Gastroesophageal sphincter (tissue), 4 donors: ENCODE results near the gene GALNT9. TPM values are rescaled to one million over a fixed set of nuclear protein-coding genes. Genes with fewer than 3 reads are reported as not detected.

Experiments
- ATAC-seq: fragments of 150-250 bp; one replicate; pipeline ENCODE4 v1.9.1; 2016; ENCODE audit warnings: mild to moderate bottlenecking, moderate library complexity
- H3K27ac ChIP-seq, 4 donors: fragments of 200-600 bp; sonication (generic) in 3 of 4; 1 replicate in 3 of 4; 2 replicates in 1 of 4; pipeline ENCODE4 v1.5.1; 2016 to 2019
- H3K27me3 ChIP-seq: fragments of 200-600 bp; sonication (generic); one replicate; pipeline ENCODE4 v1.5.1; 2019
- H3K36me3 ChIP-seq, 2 donors: fragments of 200-600 bp; sonication (generic); one replicate each; pipeline ENCODE4 v1.5.1; 2019; ENCODE audit warnings: control low read depth in 1 of 2
- H3K4me1 ChIP-seq, 3 donors: fragments of 200-600 bp; sonication (generic); 1 replicate in 2 of 3; 2 replicates in 1 of 3; pipeline ENCODE4 v1.5.1; 2016 to 2019; ENCODE audit warnings: control low read depth in 2 of 3
- H3K4me3 ChIP-seq, 2 donors: fragments of 200-600 bp; sonication (generic); one replicate each; pipeline ENCODE4 v1.5.1; 2019; ENCODE audit warnings: mild to moderate bottlenecking in 1 of 2, moderate library complexity in 1 of 2
- H3K9me3 ChIP-seq, 3 donors: fragments of 200-600 bp; sonication (generic); one replicate each; pipeline ENCODE4 v1.5.1; 2017 to 2019; ENCODE audit warnings: control low read depth in 2 of 3
- EP300 ChIP-seq: sonication (generic); formaldehyde crosslinking; IDR thresholded peaks from one replicate; pipeline ENCODE4 v1.6.1; 2017; ENCODE audit warnings: antibody characterized with exemption, mild to moderate bottlenecking
- POLR2A ChIP-seq, 2 donors: fragments of 450-650 bp; IDR thresholded peaks; one replicate each; pipeline ENCODE4 v1.6.1; 2017; ENCODE audit warnings: antibody characterized with exemption in 2 of 2, mild to moderate bottlenecking in 2 of 2, moderate library complexity in 1 of 2
- POLR2AphosphoS5 ChIP-seq: sonication (generic); formaldehyde crosslinking; IDR thresholded peaks from one replicate; pipeline ENCODE4 v1.6.1; 2017; ENCODE audit warnings: antibody characterized with exemption
- WGBS, 2 donors: methylation state at CpG; one replicate each; pipeline ENCODE4 v1.1.5; 2018; ENCODE audit warnings: low coverage in 1 of 2; 5-methylcytosine and 5-hydroxymethylcytosine counted together
- total RNA-seq, 4 donors: library from RNA; depleted of rRNA; stranded (reverse); fragments of >200 nt; gene quantifications; one replicate each; pipeline ENCODE4 v1.1.0, GENCODE V29; 2016
- TF ChIP-seq, protein P1 (sequence below), 4 experiments: fragments of 200-600 bp in 2 of 4; fragments of 450-650 bp in 2 of 4; sonication (generic) in 1 of 4; IDR thresholded peaks; one replicate each; pipeline ENCODE4 v1.5.1; 2017 to 2019; ENCODE audit warnings: antibody characterized with exemption in 4 of 4, mild to moderate bottlenecking in 2 of 4, moderate library complexity in 2 of 4

GALNT9 gene
- total RNA-seq, 4 donors from 2014 or later: 2.0 TPM; not detected in 3

DNA sequence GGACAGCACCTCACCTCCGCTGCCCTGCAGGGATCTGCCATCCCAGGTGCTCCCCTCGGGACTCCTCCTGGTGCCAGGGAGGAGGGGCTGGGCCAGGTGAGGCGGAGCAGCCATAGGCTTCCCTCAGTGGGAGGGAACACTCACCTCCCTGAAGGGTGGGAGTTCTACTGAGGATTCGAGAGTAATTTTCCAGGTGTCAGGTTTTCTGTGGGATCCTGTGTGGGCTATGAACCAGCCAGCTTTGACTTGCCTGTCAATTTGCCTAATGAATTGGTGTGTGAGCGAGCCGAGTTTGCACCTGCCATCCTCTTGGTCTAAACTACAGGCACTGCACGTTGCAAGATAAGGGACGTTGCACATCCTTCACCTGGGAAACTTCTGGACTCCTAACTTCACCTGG lies 134.8 kb downstream of the GALNT9 start:
- Histone ChIP-seq H3K36me3 (no peaks in the 10 kb centered on the region), H3K4me1 (peaks cover 0 to 16% (median 5%) of the 10 kb centered on the region in 3 donors), H3K4me3 (no peak overlapping the region), H3K9me3 (peaks cover 0 to 13% (median 0%) of the 10 kb centered on the region in 3 donors), H3K27me3 (peaks cover 4% of the 10 kb centered on the region), H3K27ac (no peak overlapping the region)
- TF ChIP-seq, protein P1, sequence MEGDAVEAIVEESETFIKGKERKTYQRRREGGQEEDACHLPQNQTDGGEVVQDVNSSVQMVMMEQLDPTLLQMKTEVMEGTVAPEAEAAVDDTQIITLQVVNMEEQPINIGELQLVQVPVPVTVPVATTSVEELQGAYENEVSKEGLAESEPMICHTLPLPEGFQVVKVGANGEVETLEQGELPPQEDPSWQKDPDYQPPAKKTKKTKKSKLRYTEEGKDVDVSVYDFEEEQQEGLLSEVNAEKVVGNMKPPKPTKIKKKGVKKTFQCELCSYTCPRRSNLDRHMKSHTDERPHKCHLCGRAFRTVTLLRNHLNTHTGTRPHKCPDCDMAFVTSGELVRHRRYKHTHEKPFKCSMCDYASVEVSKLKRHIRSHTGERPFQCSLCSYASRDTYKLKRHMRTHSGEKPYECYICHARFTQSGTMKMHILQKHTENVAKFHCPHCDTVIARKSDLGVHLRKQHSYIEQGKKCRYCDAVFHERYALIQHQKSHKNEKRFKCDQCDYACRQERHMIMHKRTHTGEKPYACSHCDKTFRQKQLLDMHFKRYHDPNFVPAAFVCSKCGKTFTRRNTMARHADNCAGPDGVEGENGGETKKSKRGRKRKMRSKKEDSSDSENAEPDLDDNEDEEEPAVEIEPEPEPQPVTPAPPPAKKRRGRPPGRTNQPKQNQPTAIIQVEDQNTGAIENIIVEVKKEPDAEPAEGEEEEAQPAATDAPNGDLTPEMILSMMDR (IDR thresholded peaks at IDR 0.05): no peak
- TF ChIP-seq POLR2AphosphoS5: no peak
- no peak for TF ChIP-seq EP300
- no peak for TF ChIP-seq POLR2A (IDR thresholded peaks at IDR 0.05)
- no peak for ATAC-seq
- 85% methylated on average over 4 of the region's 8 CpGs; no CpG with 5 or more reads in 1 of the 2 donors for WGBS, 2 donors

DNA sequence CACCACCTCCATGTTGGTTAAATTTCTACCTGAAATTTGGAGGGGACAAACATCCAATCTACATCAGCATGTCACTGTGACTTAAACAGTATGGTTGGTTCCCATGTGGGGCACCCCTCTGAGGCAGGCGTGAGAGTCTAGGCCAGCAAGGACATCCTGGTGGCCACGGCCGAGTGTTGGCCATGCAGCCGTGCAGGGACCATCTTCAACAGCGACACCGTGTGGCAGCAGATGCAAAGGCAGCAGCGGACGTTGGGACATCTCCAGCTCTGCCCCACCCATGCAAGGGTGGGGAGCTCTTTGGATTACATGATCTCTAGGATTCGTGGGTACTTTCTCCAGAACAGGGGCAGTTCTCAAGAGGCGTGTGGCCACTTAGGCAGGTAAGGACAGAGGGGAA lies 135.3 kb downstream of the GALNT9 start:
- Histone ChIP-seq H3K27ac (no peak overlapping the region), H3K27me3 (no peaks in the 10 kb centered on the region), H3K9me3 (peaks cover 0 to 13% (median 0%) of the 10 kb centered on the region in 3 donors), H3K4me1 (peaks cover 0 to 20% (median 7%) of the 10 kb centered on the region in 3 donors), H3K36me3 (no peaks in the 10 kb centered on the region), H3K4me3 (no peak overlapping the region)
- TF ChIP-seq, protein P1 (IDR thresholded peaks at IDR 0.05): no peak
- TF ChIP-seq EP300 (no peak), POLR2A (IDR thresholded peaks at IDR 0.05) (no peak), POLR2AphosphoS5 (no peak)
- ATAC-seq: no peak
- 36% methylated on average over 2 of the region's 10 CpGs; no CpG with 5 or more reads in 1 of the 2 donors for WGBS, 2 donors

DNA sequence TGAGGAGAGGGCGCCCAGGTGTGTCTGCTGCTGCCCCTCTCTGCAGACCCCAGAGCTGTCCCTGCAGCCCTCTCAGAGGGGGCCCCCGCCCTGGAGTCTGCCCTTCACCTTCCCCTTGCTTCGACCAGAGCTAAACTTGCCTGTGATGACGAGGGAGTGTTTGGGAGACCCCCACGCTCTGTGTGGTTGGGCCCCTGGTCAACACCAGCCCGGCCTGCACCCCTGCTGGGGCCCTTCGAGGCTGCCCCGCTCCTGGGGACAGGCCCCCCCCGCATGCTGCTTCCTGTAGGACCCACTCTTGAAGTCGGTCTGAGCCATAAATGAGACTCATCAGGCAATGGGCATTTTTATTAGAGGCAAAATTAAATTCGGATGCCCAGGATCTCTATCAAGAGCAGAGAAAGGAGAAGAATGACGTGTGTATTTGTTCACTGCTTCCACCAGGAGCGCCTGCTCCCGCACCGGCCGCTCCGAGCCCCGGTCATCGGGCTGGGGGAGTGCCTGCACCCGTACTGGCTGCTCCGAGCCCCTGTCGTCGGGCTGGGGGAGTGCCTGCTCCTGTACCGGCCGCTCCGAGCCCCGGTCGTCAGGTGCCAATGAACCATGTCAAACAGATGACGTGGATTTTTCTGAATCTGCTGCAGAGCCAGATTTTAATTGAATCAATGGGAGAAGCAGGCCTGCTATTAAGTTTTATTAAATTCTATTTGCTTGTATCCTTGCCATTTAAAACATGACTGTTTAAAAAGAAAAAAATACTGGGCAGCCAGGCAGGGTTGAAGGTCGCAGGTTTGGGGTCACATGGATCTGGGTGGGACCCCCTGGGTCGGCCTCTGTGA lies 137.5 kb downstream of the GALNT9 start:
- Histone ChIP-seq H3K27ac (no peak overlapping the region), H3K27me3 (no peaks in the 10 kb centered on the region), H3K4me1 (peaks cover 0 to 24% (median 9%) of the 10 kb centered on the region in 3 donors), H3K4me3 (no peak overlapping the region), H3K36me3 (no peaks in the 10 kb centered on the region), H3K9me3 (peaks cover 0 to 29% (median 0%) of the 10 kb centered on the region in 3 donors)
- TF ChIP-seq EP300: no peak
- TF ChIP-seq, protein P1 (IDR thresholded peaks at IDR 0.05): no peak
- no peak for TF ChIP-seq POLR2A (IDR thresholded peaks at IDR 0.05)
- no peak for ATAC-seq
- 68 to 84% methylated on average over 2 to 4 of the region's 31 CpGs for whole genome bisulfite sequencing, 2 donors

DNA sequence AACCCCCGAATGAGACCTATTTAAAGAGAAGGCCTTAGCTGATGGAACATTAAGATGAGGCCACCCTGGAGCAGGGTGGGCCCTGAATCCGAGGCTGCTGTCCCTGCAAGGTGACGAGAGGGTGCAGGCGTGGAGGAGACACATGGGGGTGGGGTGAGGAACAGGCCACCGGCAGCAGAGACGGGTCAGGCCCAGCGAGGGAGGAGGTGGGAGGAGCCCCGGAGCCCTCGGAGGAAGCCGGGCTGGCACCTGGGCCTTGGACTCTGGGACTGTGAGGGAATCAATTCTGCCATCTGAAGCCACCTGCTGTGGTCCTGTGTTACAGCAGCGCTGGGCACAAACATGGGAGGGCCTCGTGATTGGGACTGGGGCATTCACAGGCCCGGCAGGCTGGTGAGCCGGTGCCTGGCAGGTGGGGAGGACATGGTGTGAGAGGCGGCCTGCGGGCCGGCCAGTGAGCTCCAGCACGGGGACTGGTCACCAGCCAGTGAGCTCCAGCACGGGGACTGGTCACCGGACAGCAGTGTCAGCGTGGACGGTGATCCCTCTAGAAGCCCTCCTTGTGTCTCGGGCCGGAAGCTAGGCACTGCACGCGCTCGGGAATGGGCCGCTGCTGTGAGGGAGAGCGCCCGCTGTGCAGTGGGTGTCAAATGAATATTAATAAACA lies 138.4 kb downstream of the GALNT9 start:
- Histone ChIP-seq H3K4me3 (peak overlapping the region in 1 of 2 donors; percentile 57), H3K4me1 (peaks cover 0 to 24% (median 9%) of the 10 kb centered on the region in 3 donors), H3K9me3 (peaks cover 0 to 38% (median 0%) of the 10 kb centered on the region in 3 donors), H3K27ac (no peak overlapping the region), H3K36me3 (no peaks in the 10 kb centered on the region), H3K27me3 (no peaks in the 10 kb centered on the region)
- 69% methylated on average over 9 of the region's 30 CpGs; no CpG with 5 or more reads in 1 of the 2 donors for WGBS, 2 donors
- ATAC-seq: no peak
- TF ChIP-seq POLR2AphosphoS5 (no peak), POLR2A (IDR thresholded peaks at IDR 0.05) (no peak), EP300 (no peak)
- TF ChIP-seq, protein P1 (IDR thresholded peaks at IDR 0.05): no peak
